ENCODE data around the gene GPR15. TPM values are rescaled to one million over a fixed set of nuclear protein-coding genes. Genes with fewer than 3 reads are reported as not detected.

The GPR15 gene
- polyA plus RNA-seq, 1 donor from 2014 or later = not detected

- no peaks in the 10 kb centered on the region for H3K79me2 ChIP-seq (replicated peaks; ENCODE audit: insufficient read depth, low read length)
- no peaks in the 10 kb centered on the region for H3K27me3 ChIP-seq (ENCODE audit: insufficient read depth, low read depth, low read length)
- no peaks in the 10 kb centered on the region for H4K20me1 ChIP-seq (ENCODE audit: insufficient read depth)
- H3K9ac ChIP-seq (ENCODE audit: low read length) = no peak overlapping the region
- H3K36me3 ChIP-seq (ENCODE audit: insufficient read depth, low read length) = no peaks in the 10 kb centered on the region
- no peak overlapping the region for H3K4me2 ChIP-seq (ENCODE audit: low read length)
- no peak for TF ChIP-seq RAD21 (conservative IDR thresholded peaks at IDR 0.05)
- TF ChIP-seq TAF1 (IDR thresholded peaks at IDR 0.05; ENCODE audit: low read depth) = no peak
- TF ChIP-seq CTCF (IDR thresholded peaks at IDR 0.05; ENCODE audit: poor library complexity, severe bottlenecking) = no peak
- TF ChIP-seq EZH2 (IDR thresholded peaks at IDR 0.05; ENCODE audit: borderline replicate concordance, insufficient read depth, low read length, poor library complexity, severe bottlenecking) = no peak
- TF ChIP-seq POLR2AphosphoS5 (IDR thresholded peaks at IDR 0.05) = no peak
- no peak for TF ChIP-seq MXI1 (conservative IDR thresholded peaks at IDR 0.05; ENCODE audit: poor library complexity, severe bottlenecking)
- no peak for TF ChIP-seq REST (IDR thresholded peaks at IDR 0.05; ENCODE audit: borderline replicate concordance)
- TF ChIP-seq EP300 (conservative IDR thresholded peaks at IDR 0.05; ENCODE audit: poor library complexity, severe bottlenecking) = no peak
- no peak for TF ChIP-seq SMC3 (conservative IDR thresholded peaks at IDR 0.05; ENCODE audit: poor library complexity)
- no peak overlapping the region for H3K4me3 ChIP-seq (ENCODE audit: low read length)
- no peaks in the 10 kb centered on the region for H3K9me2 ChIP-seq (ENCODE audit: insufficient read depth, low read length)
- H3K27ac ChIP-seq (ENCODE audit: low read length) = no peak overlapping the region
- H2AFZ ChIP-seq (ENCODE audit: low read depth, low read length) = no peak overlapping the region
- H3F3A ChIP-seq (ENCODE audit: insufficient read depth, low read length, poor library complexity, severe bottlenecking) = no peaks in the 10 kb centered on the region
- H3K9me3 ChIP-seq (ENCODE audit: low read length) = no peaks in the 10 kb centered on the region
Measured at GRCh38 chr3:98500019-98500418, 31.8 kb upstream of the GPR15 start.

GRCh38 chr3:98501270-98501669 lies 30.5 kb upstream of the GPR15 start:
- Histone ChIP-seq H4K20me1 (ENCODE audit: insufficient read depth) (no peaks in the 10 kb centered on the region), H3K4me2 (ENCODE audit: low read length) (no peak overlapping the region), H3K9me3 (ENCODE audit: low read length) (no peaks in the 10 kb centered on the region), H2AFZ (ENCODE audit: low read depth, low read length) (no peak overlapping the region), H3K27ac (ENCODE audit: low read length) (no peak overlapping the region), H3K79me2 (replicated peaks; ENCODE audit: insufficient read depth, low read length) (no peaks in the 10 kb centered on the region), H3K9me2 (ENCODE audit: insufficient read depth, low read length) (no peaks in the 10 kb centered on the region), H3K4me3 (ENCODE audit: low read length) (no peak overlapping the region), H3F3A (ENCODE audit: insufficient read depth, low read length, poor library complexity, severe bottlenecking) (no peaks in the 10 kb centered on the region), H3K9ac (ENCODE audit: low read length) (no peak overlapping the region), H3K36me3 (ENCODE audit: insufficient read depth, low read length) (no peaks in the 10 kb centered on the region), H3K27me3 (ENCODE audit: insufficient read depth, low read depth, low read length) (no peaks in the 10 kb centered on the region)
- TF ChIP-seq POLR2AphosphoS5 (IDR thresholded peaks at IDR 0.05) (no peak), REST (IDR thresholded peaks at IDR 0.05; ENCODE audit: borderline replicate concordance) (no peak), CTCF (IDR thresholded peaks at IDR 0.05; ENCODE audit: poor library complexity, severe bottlenecking) (no peak), MXI1 (conservative IDR thresholded peaks at IDR 0.05; ENCODE audit: poor library complexity, severe bottlenecking) (no peak), TAF1 (IDR thresholded peaks at IDR 0.05; ENCODE audit: low read depth) (no peak)
